K562 (cell line): Measurements from ENCODE around the gene PLP2.

Source experiments
- EZH2 ChIP-seq: IDR thresholded peaks from 2 replicates; pipeline ENCODE4 v1.6.1; 2012; ENCODE audit warnings: low read depth, mild to moderate bottlenecking, inconsistent platforms, low read length, borderline replicate concordance
- JUNB ChIP-seq: fragments of 450-650 bp; formaldehyde crosslinking; conservative IDR thresholded peaks from 2 replicates; pipeline ENCODE4 v1.4.0; 2020; ENCODE audit warnings: mild to moderate bottlenecking
- MAZ ChIP-seq, 2 experiments: fragments of 450-650 bp in 1 of 2; sonication (generic) in 1 of 2; formaldehyde crosslinking; IDR thresholded peaks in 1 of 2; conservative IDR thresholded peaks in 1 of 2; 2 replicates each; pipeline versions ENCODE4 v1.4.0 to v1.5.0; 2020; ENCODE audit warnings: mild to moderate bottlenecking in 1 of 2, missing genetic modification reagents in 1 of 2
- MEF2D ChIP-seq: conservative IDR thresholded peaks from 2 replicates; pipeline ENCODE4 v1.6.1; 2016; ENCODE audit warnings: low read depth, missing genetic modification characterization, missing compliant biosample characterization
- POLR2A ChIP-seq: fragments of 450-650 bp; conservative IDR thresholded peaks from 2 replicates; pipeline ENCODE4 v1.6.1; 2016
- UBTF ChIP-seq, 2 experiments: IDR thresholded peaks; 2 replicates each; pipeline ENCODE4 v1.6.1; 2012; ENCODE audit warnings: improper control_type of control experiment in 2 of 2, low read depth in 2 of 2, low read length in 2 of 2, borderline replicate concordance in 1 of 2
- ZBTB2 ChIP-seq: fragments of 450-650 bp; IDR thresholded peaks from 2 replicates; pipeline ENCODE4 v1.6.1; 2016; ENCODE audit warnings: antibody characterized with exemption
- TF ChIP-seq, protein P1 (sequence below), 3 experiments: IDR thresholded peaks in 2 of 3; conservative IDR thresholded peaks in 1 of 3; 2 replicates each; pipeline ENCODE4 v1.5.1; 2011 to 2012; ENCODE audit warnings: low read length in 3 of 3, mild to moderate bottlenecking in 3 of 3, control low read depth in 2 of 3, improper control_type of control experiment in 1 of 3, inconsistent platforms in 1 of 3, low read depth in 1 of 3, mixed read lengths in 1 of 3, moderate library complexity in 1 of 3; ENCODE audit not compliant: insufficient read depth in 2 of 3
- TF ChIP-seq, protein P2 (sequence below): fragments of 450-650 bp; IDR thresholded peaks from one replicate; pipeline ENCODE4 v1.6.1; 2018; ENCODE audit warnings: mild to moderate bottlenecking, moderate library complexity; ENCODE audit not compliant: partially characterized antibody

DNA sequence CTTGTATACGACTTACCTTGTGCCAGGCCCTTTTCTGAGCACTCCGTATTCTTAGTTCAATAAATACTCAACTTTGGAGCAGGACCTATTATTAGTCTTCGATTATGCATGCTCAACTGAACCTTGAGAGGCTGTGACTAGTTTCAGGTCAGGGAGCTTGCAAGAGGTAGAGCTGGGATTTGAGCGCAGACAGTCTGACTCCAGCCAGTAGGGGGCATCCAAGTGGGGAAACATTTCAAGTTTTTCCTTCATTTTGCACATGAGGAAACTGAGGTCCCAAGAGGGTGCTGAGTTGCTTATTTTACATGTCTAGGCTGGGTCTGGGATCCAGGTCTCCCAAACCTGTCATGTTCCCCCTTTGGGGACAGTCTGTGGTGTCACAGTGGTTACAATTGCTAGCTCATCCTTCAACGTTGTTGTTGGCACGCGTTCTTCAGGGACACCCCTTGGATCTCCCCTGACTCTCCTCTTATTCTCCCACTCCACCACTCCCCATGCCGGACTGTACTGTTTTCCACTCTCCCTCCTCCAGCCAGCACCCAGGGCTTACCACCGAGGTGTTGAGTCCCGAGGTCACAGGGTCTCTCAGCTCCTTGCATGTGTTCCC lies 21.1 kb downstream of the PLP2 start:
- TF ChIP-seq, protein P1, sequence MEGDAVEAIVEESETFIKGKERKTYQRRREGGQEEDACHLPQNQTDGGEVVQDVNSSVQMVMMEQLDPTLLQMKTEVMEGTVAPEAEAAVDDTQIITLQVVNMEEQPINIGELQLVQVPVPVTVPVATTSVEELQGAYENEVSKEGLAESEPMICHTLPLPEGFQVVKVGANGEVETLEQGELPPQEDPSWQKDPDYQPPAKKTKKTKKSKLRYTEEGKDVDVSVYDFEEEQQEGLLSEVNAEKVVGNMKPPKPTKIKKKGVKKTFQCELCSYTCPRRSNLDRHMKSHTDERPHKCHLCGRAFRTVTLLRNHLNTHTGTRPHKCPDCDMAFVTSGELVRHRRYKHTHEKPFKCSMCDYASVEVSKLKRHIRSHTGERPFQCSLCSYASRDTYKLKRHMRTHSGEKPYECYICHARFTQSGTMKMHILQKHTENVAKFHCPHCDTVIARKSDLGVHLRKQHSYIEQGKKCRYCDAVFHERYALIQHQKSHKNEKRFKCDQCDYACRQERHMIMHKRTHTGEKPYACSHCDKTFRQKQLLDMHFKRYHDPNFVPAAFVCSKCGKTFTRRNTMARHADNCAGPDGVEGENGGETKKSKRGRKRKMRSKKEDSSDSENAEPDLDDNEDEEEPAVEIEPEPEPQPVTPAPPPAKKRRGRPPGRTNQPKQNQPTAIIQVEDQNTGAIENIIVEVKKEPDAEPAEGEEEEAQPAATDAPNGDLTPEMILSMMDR (IDR thresholded peaks at IDR 0.05 in 2 of 3, conservative IDR thresholded peaks at IDR 0.05 in 1 of 3; ENCODE audit: insufficient read depth in 2 of 3, low read depth in 1 of 3, low read length in 3 of 3), result peak; percentile 57 to 80 (median 64)
- no peak for TF ChIP-seq MEF2D (tag)
- TF ChIP-seq ZBTB2, result no peak
- no peak for TF ChIP-seq MAZ (CRISPR knock-in tag; conservative IDR thresholded peaks at IDR 0.05 in 1 of 2, IDR thresholded peaks at IDR 0.05 in 1 of 2)
- no peak for TF ChIP-seq EZH2
- TF ChIP-seq, protein P2, sequence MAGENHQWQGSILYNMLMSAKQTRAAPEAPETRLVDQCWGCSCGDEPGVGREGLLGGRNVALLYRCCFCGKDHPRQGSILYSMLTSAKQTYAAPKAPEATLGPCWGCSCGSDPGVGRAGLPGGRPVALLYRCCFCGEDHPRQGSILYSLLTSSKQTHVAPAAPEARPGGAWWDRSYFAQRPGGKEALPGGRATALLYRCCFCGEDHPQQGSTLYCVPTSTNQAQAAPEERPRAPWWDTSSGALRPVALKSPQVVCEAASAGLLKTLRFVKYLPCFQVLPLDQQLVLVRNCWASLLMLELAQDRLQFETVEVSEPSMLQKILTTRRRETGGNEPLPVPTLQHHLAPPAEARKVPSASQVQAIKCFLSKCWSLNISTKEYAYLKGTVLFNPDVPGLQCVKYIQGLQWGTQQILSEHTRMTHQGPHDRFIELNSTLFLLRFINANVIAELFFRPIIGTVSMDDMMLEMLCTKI, result no peak
- no peak for TF ChIP-seq UBTF (IDR thresholded peaks at IDR 0.05; ENCODE audit: borderline replicate concordance in 1 of 2, low read depth in 2 of 2, low read length in 2 of 2)
- no peak for TF ChIP-seq JUNB (CRISPR knock-in tag)
- TF ChIP-seq POLR2A, result no peak
